Right ventricle myocardium superior (tissue), 1 donor: ENCODE measurements around the gene UBE2L6. TPM values are rescaled to one million over a fixed set of nuclear protein-coding genes. Genes with fewer than 3 reads are reported as not detected.

Source experiments
- ATAC-seq: fragments of 200-7000 bp; cut with Tn5 transposase; one replicate; pipeline ENCODE4 v1.9.1; 2020; ENCODE audit warnings: mild to moderate bottlenecking; ENCODE audit not compliant: poor library complexity
- DNase-seq: peaks from one replicate; pipeline ENCODE4 v3.0.0-alpha.2; 2020
- intact Hi-C: fragments of 100-400 bp; cut with DNase I; formaldehyde crosslinking; loops from one replicate; pipeline ENCODE4 v1.11.2; 2022
- total RNA-seq: library from RNA; stranded (reverse); fragmentation: NEBNext Ultra II Directional; extraction: Animal tissue kit (Norgen Biotek cat#: 25700); gene quantifications from one replicate; pipeline ENCODE4 v1.2.1, GENCODE V29; 2021
- donor health status: DM: no; HTN: yes; CAD: no; lungs with severe emphysema.

UBE2L6 gene
- total RNA-seq, 1 donor from 2014 or later: 15.1 TPM

GRCh38 chr11:57508341-57509170 lies 58.9 kb downstream of the UBE2L6 start:
- DNase-seq: no peak
- ATAC-seq: no peak
- intact Hi-C loops: no loop called here

GRCh38 chr11:57506522-57506921 lies 61.0 kb downstream of the UBE2L6 start:
- ATAC-seq (no peak), DNase-seq (no peak)
- intact Hi-C loops: no loop called here

- DNase-seq (no peak), ATAC-seq (no peak)
- intact Hi-C loops: no loop called here
Observed at GRCh38 chr11:57504511-57504910, 63.0 kb downstream of the UBE2L6 start.

- intact Hi-C loops: no loop called here
- ATAC-seq (no peak), DNase-seq (no peak)
Observed at GRCh38 chr11:57502870-57503269, 64.6 kb downstream of the UBE2L6 start.

- intact Hi-C loops: no loop called here
- no peak for DNase-seq
- ATAC-seq: no peak
Observed at GRCh38 chr11:57502376-57502775, 65.1 kb downstream of the UBE2L6 start.

- DNase-seq: no peak
- peak; percentile 3 for ATAC-seq
- intact Hi-C loops: no loop called here
Observed at GRCh38 chr11:57501953-57502352, 65.5 kb downstream of the UBE2L6 start.

Other genes with a start within 250 kb of the UBE2L6 start
- 39.7 TPM for gene TNKS1BP1, start 242.7 kb downstream of the UBE2L6 start, total RNA-seq
- gene SSRP1, start 231.8 kb downstream of the UBE2L6 start, total RNA-seq: 36.3 TPM
- gene P2RX3, start 229.3 kb downstream of the UBE2L6 start, total RNA-seq: 1.3 TPM
- gene PRG3, start 186.5 kb downstream of the UBE2L6 start, total RNA-seq: not detected
- not detected for gene PRG2, start 177.0 kb downstream of the UBE2L6 start, total RNA-seq
- gene SLC43A3, start 140.6 kb downstream of the UBE2L6 start, total RNA-seq: 20.0 TPM
- 1.9 TPM for gene RTN4RL2, start 107.1 kb downstream of the UBE2L6 start, total RNA-seq
- gene SLC43A1, start 52.0 kb downstream of the UBE2L6 start, total RNA-seq: 5.4 TPM
- 64.8 TPM for gene TIMM10, start 36.9 kb downstream of the UBE2L6 start, total RNA-seq
- gene SMTNL1, start 30.1 kb downstream of the UBE2L6 start, total RNA-seq: not detected
- gene SERPING1, start 30.0 kb upstream of the UBE2L6 start, total RNA-seq: 118 TPM
- 0.54 TPM for gene YPEL4, start 82.2 kb upstream of the UBE2L6 start, total RNA-seq
- gene CLP1, start 90.1 kb upstream of the UBE2L6 start, total RNA-seq: 6.3 TPM
- 43.7 TPM for gene ZDHHC5, start 100.4 kb upstream of the UBE2L6 start, total RNA-seq
- gene MED19, start 144.5 kb upstream of the UBE2L6 start, total RNA-seq: 7.7 TPM
- 56.6 TPM for gene TMX2, start 144.9 kb upstream of the UBE2L6 start, total RNA-seq
- 88.4 TPM for gene SELENOH, start 173.8 kb upstream of the UBE2L6 start, total RNA-seq
- not detected for gene BTBD18, start 184.1 kb upstream of the UBE2L6 start, total RNA-seq
- 66.5 TPM for gene CTNND1, start 194.1 kb upstream of the UBE2L6 start, total RNA-seq